Esophagus mucosa (tissue), 1 donor: Measurements from ENCODE around the gene SPINT2. TPM values are rescaled to one million over a fixed set of nuclear protein-coding genes. Genes with fewer than 3 reads are reported as not detected.
A peak's percentile ranks its signal among the peaks of the same experiment; 100 is the strongest.

Experiments
- ATAC-seq: fragments of 200-7000 bp; cut with Tn5 transposase; one replicate; pipeline ENCODE4 v1.9.1; 2020
- total RNA-seq: library from RNA; stranded (reverse); gene quantifications from one replicate; pipeline ENCODE4 v1.2.4, GENCODE V29; 2023
- donor health status: DM: yes; HTN: yes; CAD: no.

SPINT2 gene
- total RNA-seq, 1 donor from 2014 or later: 356 TPM

- no peak for ATAC-seq
Measured at GRCh38 chr19:38298821-38299680, 34.7 kb downstream of the SPINT2 start.

GRCh38 chr19:38303517-38304351 lies 39.4 kb downstream of the SPINT2 start, which contains the start of gene C19orf33:
Gene C19orf33 (plus strand): TSS chr19:38304251. CDS start chr19:38304262, 11 bp downstream.
- peak; percentile 86 for ATAC-seq

GRCh38 chr19:38304352-38304865 lies 40.0 kb downstream of the SPINT2 start:
- peak; percentile 2 for ATAC-seq

GRCh38 chr19:38304866-38305429 lies 40.6 kb downstream of the SPINT2 start:
- peak; percentile 74 for ATAC-seq

GRCh38 chr19:38306236-38306635 lies 41.9 kb downstream of the SPINT2 start:
- no peak for ATAC-seq

GRCh38 chr19:38307076-38307475 lies 42.7 kb downstream of the SPINT2 start:
- no peak for ATAC-seq

GRCh38 chr19:38307597-38307996 lies 43.2 kb downstream of the SPINT2 start:
- ATAC-seq: no peak

- no peak for ATAC-seq
Measured at GRCh38 chr19:38308006-38308766, 43.8 kb downstream of the SPINT2 start.

- no peak for ATAC-seq
Measured at GRCh38 chr19:38308926-38309614, 44.7 kb downstream of the SPINT2 start.

GRCh38 chr19:38309615-38310278 lies 45.4 kb downstream of the SPINT2 start:
- no peak for ATAC-seq

GRCh38 chr19:38310279-38310670 lies 45.9 kb downstream of the SPINT2 start:
- no peak for ATAC-seq

- ATAC-seq: no peak
Measured at GRCh38 chr19:38310986-38311385, 46.6 kb downstream of the SPINT2 start.

- ATAC-seq: peak; percentile 89
Measured at GRCh38 chr19:38315657-38316476, 51.5 kb downstream of the SPINT2 start, which contains the start of gene YIF1B. Gene YIF1B (minus strand): TSS chr19:38315947. CDS start chr19:38315917, 30 bp downstream.

- no peak for ATAC-seq
Measured at GRCh38 chr19:38316477-38317067, 52.2 kb downstream of the SPINT2 start.

GRCh38 chr19:38317104-38317612 lies 52.8 kb downstream of the SPINT2 start:
- ATAC-seq: no peak

GRCh38 chr19:38318660-38319059 lies 54.3 kb downstream of the SPINT2 start:
- ATAC-seq: peak; percentile 17

GRCh38 chr19:38319421-38320258 lies 55.3 kb downstream of the SPINT2 start, which contains the start of gene KCNK6:
Gene KCNK6 (plus strand): TSS chr19:38319845. CDS start chr19:38319951, 106 bp downstream.
- ATAC-seq: peak; percentile 44

GRCh38 chr19:38320969-38321339 lies 56.6 kb downstream of the SPINT2 start:
- no peak for ATAC-seq
